OCI-LY7 (cell line): Measurements from ENCODE around the gene WDR35. TPM values are rescaled to one million over a fixed set of nuclear protein-coding genes. Genes with fewer than 3 reads are reported as not detected.

Experiments used
- BruUV-seq: library from RNA; stranded (reverse); fragments of 400-500 nt; replicated peaks from 2 replicates; lab custom pipeline; 2021; lab: Mats Ljungman, UMichigan
- CTCF ChIA-PET: fragments of 300-600 bp; sonication (Branson Sonifier 250); formaldehyde crosslinking; loops from one replicate; lab custom pipeline; 2022; ENCODE audit warnings: antibody characterized with exemption; ENCODE audit not compliant: unreplicated experiment; lab: Charles Lee
- POLR2A ChIA-PET: fragments of 300-600 bp; sonication (Branson Sonifier 250); formaldehyde crosslinking; loops from one replicate; lab custom pipeline; 2022; ENCODE audit warnings: antibody characterized with exemption; lab: Charles Lee
- DNase-seq: peaks from one replicate; pipeline ENCODE4 v3.0.0-alpha.2; 2015; ENCODE audit warnings: low spot score
- H2AFZ ChIP-seq: fragments of 200-600 bp; sonication (generic), shearing (Covaris generic); 2 replicates; pipeline ENCODE4 v1.6.1; 2014; ENCODE audit warnings: mild to moderate bottlenecking, antibody characterized with exemption, low read length, moderate library complexity
- H3K27ac ChIP-seq: fragments of 200-600 bp; sonication (generic); 2 replicates; pipeline ENCODE4 v1.5.1; 2014; ENCODE audit warnings: mixed run types, low read depth, mild to moderate bottlenecking, moderate library complexity, low read length, inconsistent platforms; ENCODE audit not compliant: poor library complexity, severe bottlenecking
- H3K36me3 ChIP-seq: fragments of 200-600 bp; sonication (generic); 2 replicates; pipeline ENCODE4 v1.6.1; 2014; ENCODE audit warnings: mild to moderate bottlenecking, antibody characterized with exemption, low read length, moderate library complexity, mixed read lengths; ENCODE audit not compliant: insufficient read depth
- H3K4me1 ChIP-seq: fragments of 200-600 bp; sonication (generic); 2 replicates; pipeline ENCODE4 v1.5.1; 2014; ENCODE audit warnings: mild to moderate bottlenecking, low read length; ENCODE audit not compliant: insufficient read depth, poor library complexity, severe bottlenecking
- H3K4me2 ChIP-seq: fragments of 200-600 bp; sonication (generic); 2 replicates; pipeline ENCODE4 v1.6.1; 2014; ENCODE audit warnings: mild to moderate bottlenecking, low read length
- H3K4me3 ChIP-seq: fragments of 200-600 bp; sonication (generic); 2 replicates; pipeline ENCODE4 v1.5.1; 2014; ENCODE audit warnings: mild to moderate bottlenecking, low read depth, low read length; ENCODE audit not compliant: poor library complexity, severe bottlenecking
- H3K79me2 ChIP-seq: fragments of 200-600 bp; sonication (generic); 2 replicates; pipeline ENCODE4 v1.6.1; 2016; ENCODE audit warnings: low read depth, mild to moderate bottlenecking, low read length, moderate library complexity, mixed read lengths; ENCODE audit not compliant: insufficient read depth
- H3K9me2 ChIP-seq: fragments of 200-600 bp; sonication (generic); 2 replicates; pipeline ENCODE4 v1.6.1; 2016; ENCODE audit warnings: mild to moderate bottlenecking, low read length, mixed read lengths; ENCODE audit not compliant: insufficient read depth
- H3K9me3 ChIP-seq: fragments of 200-600 bp; sonication (generic); 2 replicates; pipeline ENCODE4 v1.6.1; 2014; ENCODE audit warnings: mild to moderate bottlenecking, mixed run types, low read length, mixed read lengths
- H4K20me1 ChIP-seq: fragments of 200-600 bp; sonication (generic); 2 replicates; pipeline ENCODE4 v1.6.1; 2014; ENCODE audit warnings: mild to moderate bottlenecking, antibody characterized with exemption, low read length, moderate library complexity, mixed read lengths; ENCODE audit not compliant: insufficient read depth
- EZH2phosphoT487 ChIP-seq: fragments of 200-600 bp; sonication (generic); IDR thresholded peaks from 2 replicates; pipeline ENCODE4 v1.6.1; 2018; ENCODE audit warnings: low read depth, borderline replicate concordance, mild to moderate bottlenecking, mixed run types, antibody characterized with exemption, low read length, moderate library complexity, mixed read lengths
- intact Hi-C: fragments of 100-400 bp; cut with micrococcal nuclease; formaldehyde crosslinking; loops from one replicate; pipeline ENCODE4 v1.10.0; 2022; ENCODE audit not compliant: unreplicated experiment
- total RNA-seq, 2 experiments: library from RNA; depleted of rRNA in 1 of 2; stranded (reverse); fragments of >200 nt in 1 of 2; shearing (Covaris generic) in 1 of 2; gene quantifications; 2 replicates each; pipeline ENCODE4 v1.2.3, GENCODE V29; 2014 to 2022
- TF ChIP-seq, protein P1 (sequence below): fragments of 200-600 bp; sonication (generic); conservative IDR thresholded peaks from 2 replicates; pipeline ENCODE4 v1.5.1; 2014; ENCODE audit warnings: mild to moderate bottlenecking, antibody characterized with exemption, low read length, moderate library complexity, mixed read lengths

WDR35 gene
- total RNA-seq, 2 experiments from 2014 or later, result 0.06 to 1.5 TPM

- Histone ChIP-seq H3K4me2 (no peak overlapping the region), H2AFZ (no peak overlapping the region), H3K9me3 (no peaks in the 10 kb centered on the region), H3K4me3 (no peak overlapping the region), H3K9me2 (no peaks in the 10 kb centered on the region), H3K4me1 (no peaks in the 10 kb centered on the region), H3K27ac (no peak overlapping the region), H3K36me3 (no peaks in the 10 kb centered on the region), H4K20me1 (no peaks in the 10 kb centered on the region), H3K79me2 (no peaks in the 10 kb centered on the region)
- no TSS peak for BruUV-seq
- DNase-seq, result no peak
- intact Hi-C loops, result no loop called here
- no peak for TF ChIP-seq EZH2phosphoT487
- ChIA-PET POLR2A (interaction anchor here (0.5 to 1.1 kb wide), 3 partner anchors 31 to 325 kb away, joined by 3 to 4 read pairs (median 3); no protein-coding TSS in a partner anchor), CTCF (no interaction called here)
Observed at GRCh38 chr2:19936203-19936602, 53.7 kb downstream of the WDR35 start.

GRCh38 chr2:19933351-19933981 is 56.4 kb downstream of the WDR35 start:
- H3K9me3 ChIP-seq, result no peaks in the 10 kb centered on the region
- no TSS peak for BruUV-seq
- POLR2A ChIA-PET, result no interaction called here
- no peak overlapping the region for H3K27ac ChIP-seq
- intact Hi-C loops, result no loop called here
- no peak overlapping the region for H3K4me3 ChIP-seq
- no peak overlapping the region for H3K4me2 ChIP-seq
- no peaks in the 10 kb centered on the region for H3K36me3 ChIP-seq
- H4K20me1 ChIP-seq, result no peaks in the 10 kb centered on the region
- no peak for DNase-seq
- no peak for TF ChIP-seq EZH2phosphoT487
- TF ChIP-seq, protein P1, sequence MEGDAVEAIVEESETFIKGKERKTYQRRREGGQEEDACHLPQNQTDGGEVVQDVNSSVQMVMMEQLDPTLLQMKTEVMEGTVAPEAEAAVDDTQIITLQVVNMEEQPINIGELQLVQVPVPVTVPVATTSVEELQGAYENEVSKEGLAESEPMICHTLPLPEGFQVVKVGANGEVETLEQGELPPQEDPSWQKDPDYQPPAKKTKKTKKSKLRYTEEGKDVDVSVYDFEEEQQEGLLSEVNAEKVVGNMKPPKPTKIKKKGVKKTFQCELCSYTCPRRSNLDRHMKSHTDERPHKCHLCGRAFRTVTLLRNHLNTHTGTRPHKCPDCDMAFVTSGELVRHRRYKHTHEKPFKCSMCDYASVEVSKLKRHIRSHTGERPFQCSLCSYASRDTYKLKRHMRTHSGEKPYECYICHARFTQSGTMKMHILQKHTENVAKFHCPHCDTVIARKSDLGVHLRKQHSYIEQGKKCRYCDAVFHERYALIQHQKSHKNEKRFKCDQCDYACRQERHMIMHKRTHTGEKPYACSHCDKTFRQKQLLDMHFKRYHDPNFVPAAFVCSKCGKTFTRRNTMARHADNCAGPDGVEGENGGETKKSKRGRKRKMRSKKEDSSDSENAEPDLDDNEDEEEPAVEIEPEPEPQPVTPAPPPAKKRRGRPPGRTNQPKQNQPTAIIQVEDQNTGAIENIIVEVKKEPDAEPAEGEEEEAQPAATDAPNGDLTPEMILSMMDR, result no peak
- no peaks in the 10 kb centered on the region for H3K9me2 ChIP-seq
- no peak overlapping the region for H2AFZ ChIP-seq
- H3K4me1 ChIP-seq, result no peaks in the 10 kb centered on the region
- H3K79me2 ChIP-seq, result no peaks in the 10 kb centered on the region
- CTCF ChIA-PET, result no interaction called here

DNA sequence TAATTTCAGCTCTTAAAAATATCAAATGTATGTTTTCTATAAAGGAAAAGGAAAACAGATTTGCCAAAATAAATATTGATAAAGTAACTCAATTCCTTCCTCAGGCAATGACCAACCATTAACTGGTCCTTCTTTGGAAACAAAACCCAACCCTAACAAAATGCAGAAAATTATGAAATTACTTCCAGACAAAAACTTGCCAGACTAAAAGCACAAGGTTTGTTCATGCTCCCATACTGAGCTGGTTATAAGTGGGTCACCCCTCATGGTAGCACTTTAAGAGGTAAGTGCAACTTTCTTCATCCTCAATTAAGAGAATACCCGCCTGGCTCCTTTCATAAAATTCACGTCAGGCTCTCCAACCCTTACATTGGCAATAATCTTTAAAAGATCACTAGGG is 57.0 kb downstream of the WDR35 start:
- H3K27ac ChIP-seq, result no peak overlapping the region
- CTCF ChIA-PET, result no interaction called here
- no peak overlapping the region for H3K4me3 ChIP-seq
- H3K4me2 ChIP-seq, result no peak overlapping the region
- TF ChIP-seq, protein P1, result no peak
- TF ChIP-seq EZH2phosphoT487, result no peak
- POLR2A ChIA-PET, result no interaction called here
- no peak overlapping the region for H2AFZ ChIP-seq
- intact Hi-C loops, result no loop called here
- H3K9me3 ChIP-seq, result no peaks in the 10 kb centered on the region
- H3K36me3 ChIP-seq, result no peaks in the 10 kb centered on the region
- no peaks in the 10 kb centered on the region for H4K20me1 ChIP-seq
- no TSS peak for BruUV-seq
- H3K79me2 ChIP-seq, result no peaks in the 10 kb centered on the region
- H3K9me2 ChIP-seq, result no peaks in the 10 kb centered on the region
- H3K4me1 ChIP-seq, result no peaks in the 10 kb centered on the region
- DNase-seq, result no peak
